Suppressor macrophage treated with lipopolysaccharide for 4 hours (primary cell): ENCODE data around the gene CARD6.
"Not testable (repeated sequence)": the region's sequence is repeated elsewhere in the genome, so short reads cannot be mapped to it uniquely, and the experiment has no call there.

ENCODE experiments used
- DNase-seq: peaks from one replicate; pipeline ENCODE4 v3.0.0-alpha.2; 2020

The CARD6 gene, protein sequence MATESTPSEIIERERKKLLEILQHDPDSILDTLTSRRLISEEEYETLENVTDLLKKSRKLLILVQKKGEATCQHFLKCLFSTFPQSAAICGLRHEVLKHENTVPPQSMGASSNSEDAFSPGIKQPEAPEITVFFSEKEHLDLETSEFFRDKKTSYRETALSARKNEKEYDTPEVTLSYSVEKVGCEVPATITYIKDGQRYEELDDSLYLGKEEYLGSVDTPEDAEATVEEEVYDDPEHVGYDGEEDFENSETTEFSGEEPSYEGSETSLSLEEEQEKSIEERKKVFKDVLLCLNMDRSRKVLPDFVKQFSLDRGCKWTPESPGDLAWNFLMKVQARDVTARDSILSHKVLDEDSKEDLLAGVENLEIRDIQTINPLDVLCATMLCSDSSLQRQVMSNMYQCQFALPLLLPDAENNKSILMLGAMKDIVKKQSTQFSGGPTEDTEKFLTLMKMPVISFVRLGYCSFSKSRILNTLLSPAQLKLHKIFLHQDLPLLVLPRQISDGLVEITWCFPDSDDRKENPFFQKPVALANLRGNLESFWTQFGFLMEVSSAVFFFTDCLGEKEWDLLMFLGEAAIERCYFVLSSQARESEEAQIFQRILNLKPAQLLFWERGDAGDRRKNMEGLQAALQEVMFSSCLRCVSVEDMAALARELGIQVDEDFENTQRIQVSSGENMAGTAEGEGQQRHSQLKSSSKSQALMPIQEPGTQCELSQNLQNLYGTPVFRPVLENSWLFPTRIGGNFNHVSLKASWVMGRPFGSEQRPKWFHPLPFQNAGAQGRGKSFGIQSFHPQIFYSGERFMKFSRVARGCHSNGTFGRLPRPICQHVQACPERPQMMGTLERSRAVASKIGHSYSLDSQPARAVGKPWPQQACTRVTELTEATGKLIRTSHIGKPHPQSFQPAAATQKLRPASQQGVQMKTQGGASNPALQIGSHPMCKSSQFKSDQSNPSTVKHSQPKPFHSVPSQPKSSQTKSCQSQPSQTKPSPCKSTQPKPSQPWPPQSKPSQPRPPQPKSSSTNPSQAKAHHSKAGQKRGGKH

DNA sequence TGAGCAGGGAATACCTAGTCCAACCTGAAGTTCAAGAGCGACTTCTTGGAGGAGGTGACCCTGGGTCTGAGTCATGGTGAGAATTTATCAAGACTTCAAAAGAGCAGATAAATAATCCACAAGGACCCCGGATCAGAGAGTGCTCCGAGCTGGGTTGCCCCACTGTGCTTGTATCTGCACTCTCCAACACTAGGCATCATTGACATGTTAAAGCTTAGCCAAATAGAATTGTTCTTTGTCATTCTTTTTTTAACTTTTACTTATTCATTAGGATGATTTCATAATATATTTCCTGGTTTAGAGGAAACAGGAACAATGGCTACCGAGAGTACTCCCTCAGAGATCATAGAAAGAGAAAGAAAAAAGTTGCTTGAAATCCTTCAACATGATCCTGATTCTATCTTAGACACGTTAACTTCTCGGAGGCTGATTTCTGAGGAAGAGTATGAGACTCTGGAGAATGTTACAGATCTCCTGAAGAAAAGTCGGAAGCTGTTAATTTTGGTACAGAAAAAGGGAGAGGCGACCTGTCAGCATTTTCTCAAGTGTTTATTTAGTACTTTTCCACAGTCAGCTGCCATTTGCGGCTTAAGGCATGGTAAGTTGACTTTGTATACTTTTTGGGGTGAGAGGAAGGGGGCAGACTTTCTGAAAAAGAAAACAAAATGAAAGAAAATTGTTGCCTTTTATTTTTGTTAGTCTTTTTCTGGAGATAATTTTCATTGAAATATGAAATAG is at the start of gene CARD6:
Gene CARD6 (plus strand): TSS at position 300 of the 738 bp plus-strand sequence. CDS start 16 bp downstream, at position 316.
- peak; percentile 74 for DNase-seq

DNA sequence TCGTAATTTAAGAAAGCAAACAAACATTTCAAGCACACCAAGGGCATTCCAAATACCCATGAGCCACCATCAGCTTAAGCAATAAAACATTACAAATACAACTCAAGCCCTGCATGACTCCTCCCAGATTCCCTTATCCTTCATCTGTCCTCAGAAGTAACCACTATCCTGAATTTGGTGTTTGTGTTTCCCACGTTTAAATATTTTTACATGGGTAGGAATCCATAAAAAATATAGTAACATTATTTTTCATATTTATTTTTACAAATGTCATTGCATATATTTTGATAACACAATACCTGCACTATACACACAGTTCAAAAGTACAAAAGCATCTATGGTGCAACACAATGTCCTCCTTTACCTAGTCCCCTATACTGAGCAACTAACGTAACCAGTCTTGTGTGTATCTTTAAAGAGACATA is 49.4 kb upstream of the CARD6 start:
- DNase-seq, result no peak

DNA sequence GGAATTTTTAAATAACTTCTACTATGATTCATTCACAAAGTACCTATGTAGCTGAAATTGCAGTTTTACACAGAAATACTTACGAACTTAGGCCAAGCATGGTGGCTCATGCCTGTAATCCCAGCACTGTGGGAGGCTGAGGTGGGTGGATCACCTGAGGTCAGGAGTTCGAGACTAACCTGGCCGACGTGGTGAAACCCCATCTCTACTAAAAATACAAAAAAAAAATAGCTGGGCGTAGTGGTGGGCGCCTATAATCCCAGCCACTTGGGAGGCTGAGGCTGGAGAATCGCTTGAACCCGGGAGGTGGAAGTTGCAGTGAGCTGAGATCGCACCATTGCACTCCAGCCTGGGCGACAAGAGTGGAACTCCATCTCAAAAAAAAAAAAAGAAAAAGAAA is 48.5 kb upstream of the CARD6 start:
- DNase-seq, result not testable (repeated sequence)

DNA sequence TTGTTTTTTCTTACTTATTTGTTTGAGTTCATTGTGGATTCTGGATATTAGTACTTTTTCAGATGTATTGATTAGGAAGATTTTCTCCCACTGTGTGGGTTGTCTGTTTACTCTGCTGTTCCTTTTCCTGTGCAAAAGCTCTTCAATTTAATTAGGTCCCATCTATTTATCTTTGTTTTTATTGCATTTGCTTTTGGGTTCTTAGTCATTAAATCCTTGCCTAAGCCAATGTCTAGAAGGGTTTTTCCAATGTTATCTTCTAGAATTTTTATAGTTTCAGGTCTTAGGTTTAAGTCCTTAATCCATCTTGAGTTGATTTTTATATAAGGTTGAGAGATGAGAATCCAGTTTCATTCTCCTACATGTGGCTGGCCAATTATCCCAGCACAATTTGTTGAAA is 46.8 kb upstream of the CARD6 start:
- not testable (repeated sequence) for DNase-seq

DNA sequence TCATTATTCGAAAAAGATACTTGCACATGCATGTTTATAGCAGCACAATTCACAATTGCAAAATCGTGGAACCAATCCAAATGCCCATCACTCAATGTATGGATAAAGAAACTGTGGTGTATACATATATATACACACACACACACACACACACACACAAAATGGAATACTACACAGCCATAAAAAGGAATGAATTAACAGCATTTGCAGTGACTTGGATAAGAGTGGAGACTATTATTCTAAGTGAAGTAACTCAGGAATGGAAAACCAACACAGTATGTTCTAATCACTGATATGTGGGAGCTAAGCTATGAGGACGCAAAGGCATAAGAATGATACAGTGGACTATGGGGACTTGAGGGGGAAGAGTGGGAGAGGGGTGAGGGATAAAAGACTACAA is 46.3 kb upstream of the CARD6 start:
- DNase-seq, result not testable (repeated sequence)

DNA sequence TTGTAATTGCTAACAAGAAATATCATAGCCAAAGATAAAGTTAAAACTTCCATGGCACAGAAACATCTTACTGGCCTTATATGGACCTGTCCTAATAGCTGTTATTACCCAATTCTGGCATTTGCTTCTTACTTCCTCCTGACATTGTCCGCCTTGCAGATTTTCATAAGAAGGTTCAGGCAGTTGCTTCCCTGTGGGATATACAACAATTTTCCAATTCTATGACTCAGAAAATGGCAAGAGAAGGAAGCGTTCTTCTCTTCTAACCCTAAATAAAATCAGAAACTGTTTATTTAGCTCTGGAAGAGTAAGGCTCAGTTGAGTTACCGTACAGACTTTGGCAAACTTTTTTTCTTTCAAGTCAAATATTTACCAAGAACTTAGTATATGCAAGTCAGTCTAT is 44.7 kb upstream of the CARD6 start:
- DNase-seq, result peak; percentile 63

DNA sequence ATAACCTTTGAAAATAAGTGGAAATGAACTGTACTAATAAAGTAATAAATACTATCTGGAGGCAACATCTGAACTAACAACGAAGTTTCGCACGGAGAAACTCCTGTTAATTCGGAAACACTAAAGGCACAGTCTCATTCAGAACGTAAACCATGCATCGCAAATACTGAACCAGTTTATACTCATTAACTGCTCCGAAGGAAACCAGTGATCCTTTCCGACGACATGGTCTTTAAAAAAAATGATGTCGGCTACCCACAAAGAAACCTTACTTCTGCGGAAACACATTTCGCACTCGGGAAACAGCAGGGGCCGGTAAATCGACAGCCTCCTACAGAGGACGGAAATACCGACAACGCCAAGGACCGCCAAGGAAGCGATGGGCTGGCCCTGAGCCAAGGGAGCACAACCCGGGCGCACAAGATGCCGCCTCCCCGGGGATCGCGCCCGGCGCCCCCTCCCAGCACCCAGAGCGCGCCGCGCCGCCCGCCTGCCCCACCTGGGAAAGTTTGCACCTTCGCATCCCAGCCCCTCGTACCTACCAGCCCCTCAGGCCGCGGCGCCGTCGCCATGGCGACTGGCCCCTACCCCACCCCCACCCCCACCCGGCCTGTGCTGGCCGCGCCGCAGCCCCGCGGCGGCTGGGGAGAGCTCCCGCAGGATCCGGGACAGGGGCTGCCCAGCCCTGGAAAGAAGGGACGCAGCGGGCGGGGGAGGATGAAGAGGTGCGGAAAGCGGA is 43.7 kb upstream of the CARD6 start:
- peak; percentile 65 for DNase-seq

DNA sequence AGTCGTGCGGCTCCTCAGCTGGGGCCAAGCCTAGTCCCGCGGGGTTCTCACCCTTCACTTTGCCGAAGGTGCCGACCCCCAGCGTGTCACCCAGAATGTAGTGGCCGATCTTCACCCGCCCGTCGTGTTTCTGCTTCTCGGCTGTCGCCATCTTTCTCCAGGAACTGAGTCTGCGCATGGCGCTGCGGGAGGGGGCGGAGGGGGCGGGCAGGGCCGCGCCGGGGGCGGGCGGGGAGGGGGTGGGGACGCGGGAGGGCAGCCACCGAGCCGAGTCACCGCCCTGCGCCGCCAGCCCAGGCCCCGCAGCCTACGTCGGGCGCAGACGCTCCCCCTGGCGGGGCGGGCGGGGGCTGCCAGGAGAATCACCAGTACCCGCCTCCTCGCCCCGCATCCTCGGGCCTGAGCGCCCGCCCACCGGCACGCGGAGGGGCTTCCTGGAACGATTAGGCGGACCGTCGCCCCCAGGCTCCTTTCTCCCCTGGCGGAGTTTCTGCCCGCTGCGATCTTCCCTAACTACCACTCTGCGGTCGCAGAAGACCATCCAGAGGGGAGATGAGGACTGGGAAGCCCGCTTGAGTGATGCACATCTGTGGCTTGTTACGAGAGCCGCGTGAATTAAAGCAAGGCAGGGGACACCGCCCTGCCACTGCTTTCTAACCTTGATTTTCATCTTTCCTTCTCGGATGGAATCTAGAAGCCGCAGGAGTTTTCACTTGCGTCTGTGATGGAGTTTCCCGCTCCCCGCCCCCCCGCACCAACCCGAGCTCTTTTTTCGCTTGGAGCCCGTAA is 43.0 kb upstream of the CARD6 start, which contains the start of gene PRKAA1:
Gene PRKAA1 (minus strand): TSS at position 363 of the 789 bp plus-strand sequence. CDS start 185 bp downstream, at position 178.
- peak; percentile 89 for DNase-seq

DNA sequence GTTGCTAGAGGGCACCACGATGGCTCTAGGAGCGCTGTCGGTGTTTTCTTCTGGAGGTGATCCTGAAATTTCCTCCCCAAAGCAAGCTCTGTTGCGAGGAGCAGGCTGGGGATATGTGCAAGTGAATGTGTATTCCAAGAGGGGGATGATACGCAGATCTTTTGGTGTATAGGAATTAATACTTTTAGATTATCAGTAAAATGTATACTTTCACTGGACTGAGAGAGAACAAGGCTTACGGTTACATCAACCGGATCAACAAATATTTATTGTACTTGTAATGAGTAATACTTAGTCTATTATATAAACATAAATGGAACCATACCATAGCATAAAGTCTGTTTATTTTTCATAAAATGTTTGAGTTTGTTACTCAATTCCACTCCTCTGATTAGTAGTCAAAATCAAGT is 42.4 kb upstream of the CARD6 start:
- no peak for DNase-seq

DNA sequence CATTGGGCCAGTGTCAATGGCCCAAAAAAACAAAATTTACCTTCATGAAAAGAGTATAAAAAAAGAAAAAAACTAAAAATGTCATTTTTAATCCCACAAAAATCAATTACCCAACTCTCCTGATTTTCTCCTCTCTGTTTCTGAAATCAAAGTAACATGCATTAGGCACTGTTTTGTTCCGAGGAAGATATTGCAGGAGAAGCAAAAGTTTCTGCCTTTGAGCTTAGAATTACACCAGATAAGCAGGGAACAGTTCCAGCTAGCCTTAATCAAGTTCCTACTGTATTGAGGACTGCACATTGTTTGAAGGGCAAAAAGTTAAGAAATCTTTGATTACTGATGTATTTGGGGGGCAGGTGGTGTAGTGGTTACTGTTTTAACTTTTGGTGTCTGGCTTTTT is 41.9 kb upstream of the CARD6 start:
- DNase-seq, result no peak

DNA sequence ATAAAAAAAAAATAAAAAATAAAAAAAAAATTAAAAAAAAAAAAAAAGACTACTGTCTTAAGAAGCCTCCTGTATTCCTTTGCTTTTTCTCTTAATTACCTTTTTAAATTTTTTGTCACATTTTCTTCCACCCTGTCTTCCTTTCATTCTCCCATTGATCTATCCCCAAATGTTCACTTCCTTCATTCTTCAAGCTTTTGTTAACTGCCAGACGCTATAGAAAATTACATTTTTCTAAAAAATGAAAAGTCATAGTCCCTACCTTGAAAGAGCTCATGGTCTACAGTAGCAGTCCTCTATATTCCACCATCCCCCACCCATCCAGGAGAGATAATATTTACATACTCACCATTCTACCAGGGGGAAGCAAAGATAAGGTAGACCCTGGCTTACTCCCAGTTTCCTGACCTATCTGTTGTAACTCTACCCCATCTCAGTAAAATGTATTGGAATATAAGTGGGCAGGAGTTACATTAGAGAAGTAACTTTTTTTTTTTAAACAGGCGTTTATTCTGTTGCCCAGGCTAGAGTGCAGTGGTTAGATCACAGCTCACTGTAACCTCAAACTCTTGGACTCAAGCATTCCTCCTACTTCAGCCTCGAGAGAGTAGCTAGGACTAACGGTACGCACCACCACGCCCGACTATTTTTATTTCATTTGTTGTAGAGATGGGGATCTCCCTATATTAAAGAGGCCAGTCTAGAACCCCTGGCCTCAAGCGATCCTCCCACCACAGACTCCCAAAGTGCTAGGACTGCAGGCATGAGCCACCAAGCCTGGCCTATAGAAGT is 39.2 kb upstream of the CARD6 start:
- DNase-seq, result no peak

DNA sequence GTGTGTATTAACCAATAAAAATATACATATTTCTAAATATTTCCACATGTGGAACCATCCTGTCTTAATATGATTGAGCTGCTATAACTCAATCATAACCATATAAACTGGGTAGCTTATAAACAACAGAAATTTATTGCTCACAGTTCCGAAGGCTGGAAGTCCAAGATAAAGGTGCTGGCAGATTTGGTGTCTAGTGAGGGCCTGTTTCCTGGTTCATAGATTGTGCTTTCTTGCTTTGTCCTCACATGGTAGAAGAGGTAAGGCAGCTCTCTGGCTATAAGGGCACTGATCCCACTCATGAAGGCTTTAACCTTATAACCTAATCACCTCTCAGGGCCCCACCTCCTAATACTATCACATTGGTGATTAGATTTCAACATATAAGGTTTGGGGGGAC is 29.0 kb upstream of the CARD6 start:
- DNase-seq, result no peak

DNA sequence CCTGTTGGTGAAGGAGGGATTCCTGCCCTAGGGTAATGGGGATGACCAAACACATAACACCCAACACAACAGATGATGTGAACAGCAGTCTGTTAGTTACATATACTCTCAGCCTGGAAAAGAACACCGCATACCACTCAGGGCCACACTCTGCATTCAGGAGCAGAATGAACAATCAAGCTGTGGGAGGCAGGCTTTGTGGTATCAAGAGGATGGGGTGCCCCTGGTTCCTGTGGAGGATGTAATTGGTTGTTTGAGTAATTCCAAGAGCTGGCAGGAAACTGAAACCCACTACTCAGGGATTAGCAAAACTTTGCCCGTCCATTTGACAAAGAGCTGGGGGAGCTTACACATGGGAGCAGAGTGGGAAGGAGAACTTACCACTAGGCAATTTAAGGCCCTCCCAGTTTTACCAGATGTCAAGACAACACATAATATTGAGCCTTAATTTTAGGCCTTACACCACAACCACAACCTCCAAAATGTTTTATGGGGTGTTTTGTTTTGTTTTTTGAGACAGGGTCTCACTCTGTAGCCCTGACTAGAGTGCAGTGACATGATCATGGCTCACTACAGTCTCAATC is 27.4 kb upstream of the CARD6 start:
- no peak for DNase-seq

DNA sequence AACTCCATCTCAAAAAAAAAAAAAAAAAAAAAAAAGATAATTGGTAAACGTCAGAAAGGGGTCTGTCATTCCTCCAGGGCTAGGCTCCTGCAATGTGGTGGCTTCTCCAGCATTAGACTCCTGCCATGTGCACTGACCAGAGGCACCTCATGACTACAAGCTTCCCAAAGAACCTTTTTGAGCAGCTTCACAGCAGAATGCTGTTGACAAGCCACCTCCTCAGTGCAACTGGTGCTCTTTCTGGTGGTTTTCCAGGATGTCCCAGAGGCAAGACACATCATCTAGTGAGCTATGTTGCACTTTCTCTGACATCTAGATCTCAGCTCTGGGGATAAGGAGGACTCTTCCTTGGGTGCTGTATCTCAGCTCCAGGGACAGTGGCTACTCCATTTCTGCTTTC is 17.7 kb upstream of the CARD6 start:
- no peak for DNase-seq

DNA sequence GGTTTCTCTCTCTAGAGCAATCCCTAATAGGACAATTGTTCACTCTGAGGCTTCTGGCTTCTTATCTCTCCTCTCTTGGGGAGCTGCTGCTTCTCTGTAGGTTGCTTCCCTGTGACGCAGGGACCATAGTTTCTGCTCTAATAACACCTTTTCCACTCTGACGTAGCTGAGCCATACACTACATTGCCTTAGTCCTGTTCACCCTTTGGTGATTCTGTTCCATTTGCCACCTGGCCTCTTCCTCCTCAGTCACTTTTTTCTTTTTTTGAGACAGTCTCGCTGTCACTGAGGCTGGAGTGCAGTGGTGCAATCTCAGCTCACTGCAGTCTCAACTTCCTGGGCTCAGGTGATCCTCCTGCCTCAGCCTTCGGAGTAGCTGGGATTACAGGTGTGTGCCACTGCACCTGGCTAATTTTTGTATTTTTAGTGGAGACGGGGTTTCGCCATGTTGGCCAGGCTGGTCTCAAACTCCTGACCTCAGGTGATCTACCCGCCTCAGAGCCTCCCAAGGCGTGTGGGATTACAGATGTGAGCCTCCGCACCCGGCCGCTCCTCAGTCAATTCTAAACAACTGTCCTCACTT is 15.6 kb upstream of the CARD6 start:
- DNase-seq, result not testable (repeated sequence)

DNA sequence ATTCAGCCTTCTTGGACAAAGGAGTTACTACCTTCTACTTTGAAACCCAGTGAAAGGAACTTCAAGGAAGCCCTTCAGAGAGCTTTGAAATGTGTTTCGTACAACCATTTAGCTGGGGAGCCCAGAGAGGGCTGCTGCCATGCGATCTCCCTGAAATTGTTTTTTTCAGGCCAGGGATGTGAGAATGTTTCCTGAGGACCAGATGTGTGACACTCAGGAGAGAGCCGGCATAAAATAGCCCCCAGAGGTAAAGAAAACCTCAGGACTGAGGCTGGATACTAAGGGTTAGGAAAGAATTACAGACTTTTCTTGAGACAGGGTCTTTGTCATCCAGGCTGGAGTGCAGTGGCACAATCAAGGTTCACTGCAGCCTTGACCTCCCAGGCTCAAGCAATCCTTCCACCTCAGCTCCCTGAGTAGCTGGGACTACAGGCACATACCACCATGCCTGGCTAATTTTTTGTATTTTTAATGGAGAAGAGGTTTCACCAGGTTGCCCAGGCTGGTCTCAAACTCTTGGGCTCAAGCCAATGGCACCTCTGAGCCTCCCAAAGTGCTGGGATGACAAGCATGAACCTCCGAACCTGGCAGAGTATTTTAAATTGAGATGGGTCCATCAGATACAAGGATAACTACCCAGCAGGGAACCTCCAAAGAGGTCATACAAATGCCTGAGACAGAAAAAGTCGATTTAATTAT is 14.5 kb upstream of the CARD6 start:
- DNase-seq, result no peak

DNA sequence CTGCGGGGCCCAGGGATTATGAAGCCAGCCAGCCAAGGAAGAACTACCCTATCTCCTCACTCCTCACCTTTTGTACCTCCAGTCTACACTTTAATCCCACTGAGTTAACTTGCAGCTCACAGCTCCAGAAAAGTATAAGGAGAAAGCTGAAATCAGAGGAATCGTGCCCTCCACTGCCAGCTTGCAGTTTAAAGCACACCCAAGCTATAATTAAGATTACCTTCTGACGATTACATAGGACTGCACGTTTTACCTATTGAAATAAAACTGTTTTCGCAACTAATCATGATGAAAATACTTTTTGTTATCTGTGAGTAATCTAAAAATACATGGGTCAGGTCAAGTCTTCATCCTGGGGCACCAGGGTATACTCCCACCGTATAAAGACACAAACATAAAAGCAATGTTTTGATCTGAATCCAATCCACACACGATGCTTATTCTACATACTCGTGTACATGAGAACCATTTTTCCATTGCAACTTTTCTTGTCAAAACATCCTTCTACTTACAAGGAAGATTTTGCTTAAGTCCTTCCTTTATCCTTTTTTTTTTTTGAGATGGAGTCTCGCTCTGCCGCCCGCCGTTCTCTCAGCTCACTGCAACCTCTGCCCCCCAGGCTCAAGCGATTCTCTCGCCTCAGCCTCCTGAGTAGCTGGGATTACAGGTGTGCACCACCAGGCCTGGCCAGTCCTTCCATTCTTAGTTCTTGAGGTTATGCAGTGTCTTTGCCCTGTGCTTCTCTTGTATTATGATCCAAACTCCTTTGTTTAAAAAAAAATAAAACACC is 13.8 kb upstream of the CARD6 start:
- no peak for DNase-seq
